ENCODE data around the gene ANKEF1. TPM values are rescaled to one million over a fixed set of nuclear protein-coding genes. Genes with fewer than 3 reads are reported as not detected.

ANKEF1 gene
- total RNA-seq, 1 experiment from 2014 or later, result 8.3 TPM

- H3K9me3 Mint-ChIP-seq, result no peaks in the 10 kb centered on the region
Measured at GRCh38 chr20:10059006-10059405, 24.2 kb downstream of the ANKEF1 start.

More at GRCh38 chr20:10059006-10059405, 24.2 kb downstream of the ANKEF1 start:
- Histone ChIP-seq H3K23me2 (ENCODE audit: insufficient read length, low read depth, low read length, poor library complexity, severe bottlenecking) (no peaks in the 10 kb centered on the region), H3K9me3 (ENCODE audit: control insufficient read depth, low read depth, low read length) (no peaks in the 10 kb centered on the region), H2BK120ac (ENCODE audit: low read depth, low read length, poor library complexity, severe bottlenecking) (no peak overlapping the region), H3K4ac (ENCODE audit: low read depth, low read length) (no peak overlapping the region), H2AFZ (ENCODE audit: low read length) (no peak overlapping the region), H2BK5ac (ENCODE audit: insufficient read length, low read length) (no peak overlapping the region), H2BK20ac (ENCODE audit: low read depth, low read length, poor library complexity, severe bottlenecking) (no peak overlapping the region), H3K4me1 (ENCODE audit: insufficient read depth, low read length) (no peaks in the 10 kb centered on the region), H3K23ac (ENCODE audit: insufficient read length, low read depth, low read length) (no peak overlapping the region), H3K79me2 (ENCODE audit: insufficient read depth, low read length) (no peaks in the 10 kb centered on the region), H4K91ac (ENCODE audit: insufficient read length, low read depth, low read length) (no peak overlapping the region), H3K14ac (ENCODE audit: insufficient read depth, low read length) (no peak overlapping the region), H3K4me2 (ENCODE audit: insufficient read depth, insufficient read length, low read length) (no peak overlapping the region), H3K27ac (ENCODE audit: insufficient read length, low read depth, low read length) (no peak overlapping the region), H4K8ac (replicated peaks; ENCODE audit: insufficient read length, low read depth, low read length) (no peak overlapping the region), H2BK12ac (ENCODE audit: insufficient read length, low read depth, low read length) (no peak overlapping the region), H3K56ac (ENCODE audit: insufficient read length, low read depth, low read length) (no peak overlapping the region), H3T11ph (ENCODE audit: low read length) (no peak overlapping the region), H2AK5ac (ENCODE audit: insufficient read length, low read length) (no peak overlapping the region), H3K27me3 (ENCODE audit: insufficient read depth, low read length) (no peaks in the 10 kb centered on the region), H3K9ac (ENCODE audit: extremely low read depth, insufficient read length, low read length) (no peak overlapping the region), H3K18ac (ENCODE audit: insufficient read length, low read depth, low read length) (no peak overlapping the region), H4K20me1 (ENCODE audit: control insufficient read depth, insufficient read depth, insufficient read length) (no peaks in the 10 kb centered on the region), H2BK15ac (ENCODE audit: low read depth, low read length) (no peak overlapping the region), H4K5ac (ENCODE audit: insufficient read length, low read depth, low read length) (no peak overlapping the region), H3K79me1 (ENCODE audit: insufficient read depth, low read depth, low read length, poor library complexity, severe bottlenecking) (no peaks in the 10 kb centered on the region)
- no peaks in the 10 kb centered on the region for H3K27me3 Mint-ChIP-seq (ENCODE audit: low read depth)
- peaks cover 15 to 17% of the 10 kb centered on the region in 2 experiments for H3K4me1 Mint-ChIP-seq
- WGBS (ENCODE audit: extremely low coverage, insufficient read length, low lambda C conversion rate), result no CpG with 5 or more reads among the region's 2 CpGs
- DNase-seq, result no peak
- no peak overlapping the region for H3K27ac Mint-ChIP-seq
- H3K4me3 Mint-ChIP-seq, result no peak overlapping the region
- peaks cover 0 to 7% (median 0%) of the 10 kb centered on the region in 3 experiments; a peak in 3 of 7 replicates for H3K36me3 Mint-ChIP-seq (ENCODE audit: insufficient read depth in 1 of 3, low read depth in 3 of 3)
- TF ChIP-seq, protein P1, sequence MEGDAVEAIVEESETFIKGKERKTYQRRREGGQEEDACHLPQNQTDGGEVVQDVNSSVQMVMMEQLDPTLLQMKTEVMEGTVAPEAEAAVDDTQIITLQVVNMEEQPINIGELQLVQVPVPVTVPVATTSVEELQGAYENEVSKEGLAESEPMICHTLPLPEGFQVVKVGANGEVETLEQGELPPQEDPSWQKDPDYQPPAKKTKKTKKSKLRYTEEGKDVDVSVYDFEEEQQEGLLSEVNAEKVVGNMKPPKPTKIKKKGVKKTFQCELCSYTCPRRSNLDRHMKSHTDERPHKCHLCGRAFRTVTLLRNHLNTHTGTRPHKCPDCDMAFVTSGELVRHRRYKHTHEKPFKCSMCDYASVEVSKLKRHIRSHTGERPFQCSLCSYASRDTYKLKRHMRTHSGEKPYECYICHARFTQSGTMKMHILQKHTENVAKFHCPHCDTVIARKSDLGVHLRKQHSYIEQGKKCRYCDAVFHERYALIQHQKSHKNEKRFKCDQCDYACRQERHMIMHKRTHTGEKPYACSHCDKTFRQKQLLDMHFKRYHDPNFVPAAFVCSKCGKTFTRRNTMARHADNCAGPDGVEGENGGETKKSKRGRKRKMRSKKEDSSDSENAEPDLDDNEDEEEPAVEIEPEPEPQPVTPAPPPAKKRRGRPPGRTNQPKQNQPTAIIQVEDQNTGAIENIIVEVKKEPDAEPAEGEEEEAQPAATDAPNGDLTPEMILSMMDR (conservative IDR thresholded peaks at IDR 0.05), result no peak

Measured in H9 (cell line).